Measurements from ENCODE around the gene ANAPC16.

Gene ANAPC16

DNA sequence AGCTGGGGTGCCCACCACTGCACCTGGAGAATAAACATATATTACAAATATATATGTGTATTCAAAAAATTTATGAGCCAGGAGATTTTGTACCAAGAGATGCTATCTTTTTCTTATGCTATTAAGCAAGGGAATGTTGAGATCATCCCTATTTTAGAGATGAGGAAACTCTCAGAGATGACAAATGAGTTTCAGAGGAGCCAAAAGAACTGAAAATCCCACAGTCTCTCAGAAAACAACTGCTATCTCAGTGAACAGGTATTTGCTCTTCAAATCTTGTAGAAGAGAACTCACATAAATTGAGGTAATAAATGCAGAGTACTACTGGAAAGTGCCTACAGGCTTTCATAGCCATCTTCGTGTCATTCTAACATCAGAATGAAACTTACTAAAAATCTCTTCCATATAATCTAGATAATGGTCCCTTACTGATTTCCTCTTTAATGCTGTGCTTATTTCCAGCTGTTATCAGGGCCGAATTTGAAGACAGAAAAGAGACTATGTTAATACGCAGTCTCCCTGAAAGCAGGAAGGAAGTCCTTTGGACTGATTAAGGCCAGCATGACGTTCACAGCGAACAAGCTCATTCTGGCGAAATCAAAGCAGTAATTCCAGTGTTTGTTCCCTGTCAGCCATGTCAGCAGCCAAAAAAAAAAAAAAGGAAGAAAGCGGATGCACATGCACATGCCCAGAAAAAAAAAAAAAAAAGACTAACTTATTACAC lies 29.4 kb upstream of the ANAPC16 start:
- DNase-seq, result peak; percentile 75
- Histone ChIP-seq H3K4me2 (ENCODE audit: low read length, poor library complexity, severe bottlenecking) (no peak overlapping the region), H4K91ac (ENCODE audit: low read length) (no peak overlapping the region), H3K9ac (ENCODE audit: low read length) (peak overlapping the region; percentile 93), H2BK5ac (ENCODE audit: low read depth, low read length, poor library complexity, severe bottlenecking) (no peak overlapping the region), H3K4me3 (ENCODE audit: insufficient read depth in 1 of 2, low read depth in 1 of 2, low read length in 2 of 2) (peak overlapping the region in 1 of 2 experiments; percentile 64), H2AFZ (ENCODE audit: low read depth, low read length) (no peak overlapping the region), H3K14ac (ENCODE audit: low read length in 2 of 2) (no peak overlapping the region), H3K23ac (ENCODE audit: low read length in 2 of 2) (no peak overlapping the region), H3K18ac (ENCODE audit: low read depth in 1 of 2, low read length in 2 of 2) (no peak overlapping the region), H3K27ac (ENCODE audit: low read length, poor library complexity, severe bottlenecking) (no peak overlapping the region), H3K36me3 (ENCODE audit: control insufficient read depth in 1 of 2, insufficient read depth in 2 of 2, low read depth in 1 of 2, low read length in 2 of 2) (peaks cover 3 to 19% of the 10 kb centered on the region in 2 experiments), H2BK15ac (ENCODE audit: low read depth, poor library complexity, severe bottlenecking) (no peak overlapping the region), H2BK12ac (ENCODE audit: low read length in 2 of 2) (no peak overlapping the region), H2BK120ac (ENCODE audit: low read depth, low read length) (no peak overlapping the region), H3K4ac (ENCODE audit: low read depth in 1 of 2, low read length in 2 of 2) (no peak overlapping the region), H4K8ac (ENCODE audit: low read length) (no peak overlapping the region), H3K27me3 (ENCODE audit: control insufficient read depth in 1 of 2, insufficient read depth in 1 of 2, low read length in 2 of 2) (no peaks in the 10 kb centered on the region), H2AK5ac (ENCODE audit: low read length, severe bottlenecking) (no peak overlapping the region), H3K9me3 (ENCODE audit: control insufficient read depth, low read length) (peaks cover 9% of the 10 kb centered on the region), H3K79me1 (replicated peaks; ENCODE audit: low read length, poor library complexity, severe bottlenecking) (peaks cover 9% of the 10 kb centered on the region), H3K4me1 (ENCODE audit: control insufficient read depth, insufficient read depth, low read depth, low read length) (no peaks in the 10 kb centered on the region)
- WGBS, result 74% methylated on average over 6 of the region's 7 CpGs

DNA sequence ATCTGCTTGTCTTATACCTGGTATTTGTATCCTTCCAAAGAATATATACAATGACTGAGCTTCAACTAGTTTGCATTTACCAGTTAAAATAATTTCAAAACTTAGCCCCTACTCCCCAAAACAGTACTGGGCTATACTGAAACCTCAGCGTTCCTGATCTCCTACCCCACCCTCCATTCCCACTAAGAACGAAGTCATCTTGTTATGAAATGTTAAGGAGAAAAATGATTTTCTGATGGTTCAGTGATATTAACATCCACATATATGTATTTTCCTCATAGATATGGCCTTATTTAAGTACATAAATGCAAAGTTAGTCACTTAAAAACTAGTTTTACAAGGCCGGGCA lies 28.9 kb upstream of the ANAPC16 start:
- H2BK12ac ChIP-seq (ENCODE audit: low read length in 2 of 2), result no peak overlapping the region
- peaks cover 9% of the 10 kb centered on the region for H3K9me3 ChIP-seq (ENCODE audit: control insufficient read depth, low read length)

GRCh38 chr10:72194949-72195348 lies 20.9 kb upstream of the ANAPC16 start:
- Histone ChIP-seq H2BK120ac (ENCODE audit: low read depth, low read length) (no peak overlapping the region), H3K18ac (ENCODE audit: low read depth in 1 of 2, low read length in 2 of 2) (no peak overlapping the region), H3K9ac (ENCODE audit: low read length) (no peak overlapping the region), H3K4me1 (ENCODE audit: control insufficient read depth, insufficient read depth, low read depth, low read length) (no peaks in the 10 kb centered on the region), H3K9me3 (ENCODE audit: control insufficient read depth, low read length) (no peaks in the 10 kb centered on the region), H2BK15ac (ENCODE audit: low read depth, poor library complexity, severe bottlenecking) (no peak overlapping the region), H3K36me3 (ENCODE audit: control insufficient read depth in 1 of 2, insufficient read depth in 2 of 2, low read depth in 1 of 2, low read length in 2 of 2) (peaks cover 9 to 46% of the 10 kb centered on the region in 2 experiments), H3K23ac (ENCODE audit: low read length in 2 of 2) (no peak overlapping the region), H4K91ac (ENCODE audit: low read length) (no peak overlapping the region), H3K27ac (ENCODE audit: low read length, poor library complexity, severe bottlenecking) (no peak overlapping the region), H2AK5ac (ENCODE audit: low read length, severe bottlenecking) (no peak overlapping the region), H3K4me2 (ENCODE audit: low read length, poor library complexity, severe bottlenecking) (no peak overlapping the region), H2AFZ (ENCODE audit: low read depth, low read length) (no peak overlapping the region), H3K14ac (ENCODE audit: low read length in 2 of 2) (no peak overlapping the region), H4K8ac (ENCODE audit: low read length) (no peak overlapping the region), H3K4me3 (ENCODE audit: insufficient read depth in 1 of 2, low read depth in 1 of 2, low read length in 2 of 2) (no peak overlapping the region), H3K4ac (ENCODE audit: low read depth in 1 of 2, low read length in 2 of 2) (no peak overlapping the region), H3K27me3 (ENCODE audit: control insufficient read depth in 1 of 2, insufficient read depth in 1 of 2, low read length in 2 of 2) (no peaks in the 10 kb centered on the region), H2BK5ac (ENCODE audit: low read depth, low read length, poor library complexity, severe bottlenecking) (no peak overlapping the region), H3K79me1 (replicated peaks; ENCODE audit: low read length, poor library complexity, severe bottlenecking) (no peaks in the 10 kb centered on the region), H2BK12ac (ENCODE audit: low read length in 2 of 2) (no peak overlapping the region)
- no peak for DNase-seq
- no CpG with 5 or more reads among the region's 2 CpGs for WGBS

More for the DNA sequence above, 28.9 kb upstream of the ANAPC16 start:
- WGBS, result 100% methylated on average over 1 of the region's 3 CpGs
- H3K4me1 ChIP-seq (ENCODE audit: control insufficient read depth, insufficient read depth, low read depth, low read length), result no peaks in the 10 kb centered on the region
- H3K27me3 ChIP-seq (ENCODE audit: control insufficient read depth in 1 of 2, insufficient read depth in 1 of 2, low read length in 2 of 2), result no peaks in the 10 kb centered on the region
- H2BK15ac ChIP-seq (ENCODE audit: low read depth, poor library complexity, severe bottlenecking), result no peak overlapping the region
- no peak overlapping the region for H2AFZ ChIP-seq (ENCODE audit: low read depth, low read length)
- no peak overlapping the region for H3K27ac ChIP-seq (ENCODE audit: low read length, poor library complexity, severe bottlenecking)
- H3K4me3 ChIP-seq (ENCODE audit: insufficient read depth in 1 of 2, low read depth in 1 of 2, low read length in 2 of 2), result peak overlapping the region in 1 of 2 experiments; percentile 64
- peaks cover 9% of the 10 kb centered on the region for H3K79me1 ChIP-seq (replicated peaks; ENCODE audit: low read length, poor library complexity, severe bottlenecking)
- H2AK5ac ChIP-seq (ENCODE audit: low read length, severe bottlenecking), result no peak overlapping the region
- no peak overlapping the region for H2BK5ac ChIP-seq (ENCODE audit: low read depth, low read length, poor library complexity, severe bottlenecking)
- H3K14ac ChIP-seq (ENCODE audit: low read length in 2 of 2), result no peak overlapping the region
- H2BK120ac ChIP-seq (ENCODE audit: low read depth, low read length), result no peak overlapping the region
- no peak overlapping the region for H4K91ac ChIP-seq (ENCODE audit: low read length)
- no peak overlapping the region for H3K4ac ChIP-seq (ENCODE audit: low read depth in 1 of 2, low read length in 2 of 2)
- peak overlapping the region; percentile 93 for H3K9ac ChIP-seq (ENCODE audit: low read length)
- peaks cover 3 to 19% of the 10 kb centered on the region in 2 experiments for H3K36me3 ChIP-seq (ENCODE audit: control insufficient read depth in 1 of 2, insufficient read depth in 2 of 2, low read depth in 1 of 2, low read length in 2 of 2)
- DNase-seq, result no peak
- no peak overlapping the region for H4K8ac ChIP-seq (ENCODE audit: low read length)
- H3K18ac ChIP-seq (ENCODE audit: low read depth in 1 of 2, low read length in 2 of 2), result peak overlapping the region in 1 of 2 experiments; percentile 54
- no peak overlapping the region for H3K4me2 ChIP-seq (ENCODE audit: low read length, poor library complexity, severe bottlenecking)
- no peak overlapping the region for H3K23ac ChIP-seq (ENCODE audit: low read length in 2 of 2)

- no peak overlapping the region for H3K9ac ChIP-seq (ENCODE audit: low read length)
- H2BK5ac ChIP-seq (ENCODE audit: low read depth, low read length, poor library complexity, severe bottlenecking), result no peak overlapping the region
- H4K91ac ChIP-seq (ENCODE audit: low read length), result no peak overlapping the region
- no peaks in the 10 kb centered on the region for H3K27me3 ChIP-seq (ENCODE audit: control insufficient read depth in 1 of 2, insufficient read depth in 1 of 2, low read length in 2 of 2)
- no peak overlapping the region for H3K27ac ChIP-seq (ENCODE audit: low read length, poor library complexity, severe bottlenecking)
- H2AFZ ChIP-seq (ENCODE audit: low read depth, low read length), result no peak overlapping the region
- no peak overlapping the region for H2BK120ac ChIP-seq (ENCODE audit: low read depth, low read length)
- no peak overlapping the region for H3K4me3 ChIP-seq (ENCODE audit: insufficient read depth in 1 of 2, low read depth in 1 of 2, low read length in 2 of 2)
- H3K18ac ChIP-seq (ENCODE audit: low read depth in 1 of 2, low read length in 2 of 2), result no peak overlapping the region
- no peak overlapping the region for H2BK15ac ChIP-seq (ENCODE audit: low read depth, poor library complexity, severe bottlenecking)
- H3K4me2 ChIP-seq (ENCODE audit: low read length, poor library complexity, severe bottlenecking), result no peak overlapping the region
- no peak overlapping the region for H2AK5ac ChIP-seq (ENCODE audit: low read length, severe bottlenecking)
- no peak for DNase-seq
- no peak overlapping the region for H4K8ac ChIP-seq (ENCODE audit: low read length)
- H3K9me3 ChIP-seq (ENCODE audit: control insufficient read depth, low read length), result no peaks in the 10 kb centered on the region
- H2BK12ac ChIP-seq (ENCODE audit: low read length in 2 of 2), result no peak overlapping the region
- H3K36me3 ChIP-seq (ENCODE audit: control insufficient read depth in 1 of 2, insufficient read depth in 2 of 2, low read depth in 1 of 2, low read length in 2 of 2), result peaks cover 15 to 58% of the 10 kb centered on the region in 2 experiments
- H3K23ac ChIP-seq (ENCODE audit: low read length in 2 of 2), result no peak overlapping the region
- H3K79me1 ChIP-seq (replicated peaks; ENCODE audit: low read length, poor library complexity, severe bottlenecking), result no peaks in the 10 kb centered on the region
- H3K14ac ChIP-seq (ENCODE audit: low read length in 2 of 2), result no peak overlapping the region
- no peaks in the 10 kb centered on the region for H3K4me1 ChIP-seq (ENCODE audit: control insufficient read depth, insufficient read depth, low read depth, low read length)
- 100% methylated on average over 3 of the region's 3 CpGs for WGBS
- no peak overlapping the region for H3K4ac ChIP-seq (ENCODE audit: low read depth in 1 of 2, low read length in 2 of 2)
These were observed 14.9 kb upstream of the ANAPC16 start for GRCh38 chr10:72200883-72201282.

Data from mesenchymal stem cell (in vitro differentiated cells and primary cell).